ENCODE data around the gene SLBP. TPM values are rescaled to one million over a fixed set of nuclear protein-coding genes. Genes with fewer than 3 reads are reported as not detected.
A peak's percentile ranks its signal among the peaks of the same experiment; 100 is the strongest.

SLBP gene
- total RNA-seq, 2 donors from 2014 or later = 73.0 to 110 TPM

DNA sequence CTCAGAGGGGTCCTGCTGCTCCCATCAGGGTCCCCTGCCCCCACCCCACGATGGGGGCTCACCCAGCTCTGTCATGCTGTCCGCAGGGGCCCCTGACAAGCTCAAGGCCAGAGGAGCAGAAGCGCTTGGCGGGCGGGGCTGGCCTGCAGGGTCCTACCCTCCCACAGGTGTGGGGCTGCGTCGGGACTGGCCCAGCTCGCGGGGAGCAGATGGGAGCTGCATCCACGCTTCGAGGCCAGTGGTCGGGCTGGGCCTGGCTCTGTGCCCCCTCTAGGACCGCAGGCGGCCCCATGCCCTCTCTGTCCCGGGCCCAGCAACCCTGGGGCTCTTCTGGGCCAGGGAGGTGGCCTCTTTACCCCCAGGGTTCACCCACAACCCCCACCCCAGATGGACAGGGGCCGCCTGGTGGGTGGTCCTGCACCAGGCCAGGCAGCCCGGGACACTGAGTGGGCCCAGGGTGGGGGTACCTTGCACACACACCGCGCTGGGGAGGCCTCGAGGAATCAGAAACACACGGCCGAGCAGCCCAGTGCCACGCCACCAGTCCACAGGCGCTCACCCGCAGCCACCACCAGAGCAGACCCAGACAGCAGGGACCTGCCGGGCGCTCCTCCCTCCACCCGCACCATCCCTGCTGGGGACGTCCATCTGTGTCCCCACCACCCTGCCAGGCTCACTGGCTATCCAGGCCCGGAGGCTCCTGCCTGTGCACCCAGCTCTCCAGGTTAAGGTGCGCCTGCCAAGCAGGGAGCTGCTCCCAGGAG lies 39.2 kb upstream of the SLBP start:
- Mint-ChIP-seq H3K27ac (no peak overlapping the region), H3K9me3 (no peaks in the 10 kb centered on the region), H3K36me3 (no peaks in the 10 kb centered on the region)
- ATAC-seq = no peak
- DNase-seq (ENCODE audit: low spot score in 2 of 2) = no peak

DNA sequence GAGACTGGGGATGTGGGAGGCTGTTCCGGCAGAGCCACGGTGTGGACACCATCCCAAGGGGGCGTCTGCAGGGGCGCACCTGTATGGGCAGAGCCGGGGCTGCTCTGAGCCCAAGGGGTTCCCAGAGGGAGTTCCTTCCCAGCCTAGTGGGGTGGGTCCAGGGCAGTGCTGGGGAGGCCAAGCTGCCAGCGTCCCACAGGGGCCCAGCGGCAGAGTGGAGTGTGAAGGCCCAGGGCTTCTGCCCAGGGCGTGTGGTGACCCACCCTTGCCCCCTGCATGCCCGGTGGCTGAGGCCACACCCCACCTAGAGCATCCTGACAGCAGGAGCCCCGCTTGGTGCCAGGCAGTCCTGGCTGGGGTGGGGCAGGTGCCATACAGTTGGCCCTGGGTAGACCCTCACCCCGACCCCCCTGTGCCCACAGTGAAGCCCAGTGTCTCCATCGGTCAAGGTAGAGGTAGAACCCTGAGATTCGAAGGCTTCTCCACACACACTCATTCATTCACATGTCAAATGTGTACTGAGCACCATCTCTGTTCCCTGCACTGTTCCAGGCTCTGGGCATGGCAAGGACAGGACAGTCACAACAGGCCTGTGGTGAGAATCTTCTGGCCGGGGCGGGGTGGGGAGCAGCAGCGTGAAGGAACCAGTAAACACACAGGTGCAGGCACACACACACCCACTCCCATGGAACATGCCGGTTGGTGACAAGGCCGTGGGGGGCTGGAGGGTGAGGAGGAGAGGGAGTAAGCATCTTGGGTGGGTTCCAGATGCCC lies 38.4 kb upstream of the SLBP start:
- no peak for DNase-seq (ENCODE audit: low spot score in 2 of 2)
- H3K36me3 Mint-ChIP-seq = no peaks in the 10 kb centered on the region
- no peaks in the 10 kb centered on the region for H3K9me3 Mint-ChIP-seq
- no peak for ATAC-seq
- H3K27ac Mint-ChIP-seq = no peak overlapping the region

GRCh38 chr4:1749826-1750225 lies 37.7 kb upstream of the SLBP start:
- DNase-seq (ENCODE audit: low spot score in 2 of 2) (no peak), ATAC-seq (no peak)
- Mint-ChIP-seq H3K27ac (no peak overlapping the region), H3K9me3 (no peaks in the 10 kb centered on the region), H3K36me3 (no peaks in the 10 kb centered on the region)

DNA sequence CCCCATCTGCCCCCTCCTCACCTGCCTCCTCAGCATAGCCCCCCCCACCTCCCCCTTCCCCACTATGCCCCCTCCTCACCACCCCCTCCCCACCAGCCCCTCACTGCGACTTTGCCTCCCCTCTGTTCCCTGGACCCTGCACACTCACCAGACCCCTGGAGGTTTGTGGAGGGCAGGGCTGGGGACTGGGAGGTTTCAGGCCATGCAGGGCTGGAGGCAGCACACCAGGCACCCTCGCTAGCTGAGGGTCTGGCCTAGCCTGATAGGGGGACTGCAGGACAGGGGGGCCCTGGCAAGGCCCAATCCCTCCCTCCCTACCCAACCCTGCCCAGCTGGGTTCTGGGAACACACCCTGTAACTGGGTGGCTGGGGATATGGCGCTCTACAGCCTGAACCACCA lies 37.3 kb upstream of the SLBP start:
- no peak overlapping the region for H3K27ac Mint-ChIP-seq
- H3K9me3 Mint-ChIP-seq = no peaks in the 10 kb centered on the region
- ATAC-seq (no peak), DNase-seq (ENCODE audit: low spot score in 2 of 2) (no peak)
- peaks cover 0 to 2% of the 10 kb centered on the region in 2 donors for H3K36me3 Mint-ChIP-seq

GRCh38 chr4:1748465-1748995 lies 36.4 kb upstream of the SLBP start:
- DNase-seq (ENCODE audit: low spot score in 2 of 2) (peak; percentile 76 to 95), ATAC-seq (peak; percentile 19 to 67)
- H3K27ac Mint-ChIP-seq = no peak overlapping the region
- H3K36me3 Mint-ChIP-seq = peaks cover 0 to 6% of the 10 kb centered on the region in 2 donors
- H3K9me3 Mint-ChIP-seq = no peaks in the 10 kb centered on the region

- DNase-seq (ENCODE audit: low spot score in 2 of 2) = no peak
- H3K27ac Mint-ChIP-seq = no peak overlapping the region
- peaks cover 0 to 6% of the 10 kb centered on the region in 2 donors for H3K36me3 Mint-ChIP-seq
- ATAC-seq = no peak
- no peaks in the 10 kb centered on the region for H3K9me3 Mint-ChIP-seq
Measured at GRCh38 chr4:1747603-1747967, 35.5 kb upstream of the SLBP start.

- peaks cover 1 to 6% of the 10 kb centered on the region in 2 donors for H3K36me3 Mint-ChIP-seq
- no peaks in the 10 kb centered on the region for H3K9me3 Mint-ChIP-seq
- H3K27ac Mint-ChIP-seq = no peak overlapping the region
- ATAC-seq (peak in 1 of 2 donors; percentile 5), DNase-seq (ENCODE audit: low spot score in 2 of 2) (no peak)
Measured at GRCh38 chr4:1746919-1747602, 34.9 kb upstream of the SLBP start.

GRCh38 chr4:1746265-1746691 lies 34.2 kb upstream of the SLBP start:
- ATAC-seq (peak; percentile 64 to 70), DNase-seq (ENCODE audit: low spot score in 2 of 2) (peak in 1 of 2 donors; percentile 92)
- Mint-ChIP-seq H3K36me3 (peaks cover 9 to 10% of the 10 kb centered on the region in 2 donors), H3K27ac (no peak overlapping the region), H3K9me3 (no peaks in the 10 kb centered on the region)

GRCh38 chr4:1745697-1746096 lies 33.6 kb upstream of the SLBP start:
- Mint-ChIP-seq H3K27ac (peak overlapping the region in 1 of 2 donors; percentile 38), H3K36me3 (peaks cover 13 to 15% of the 10 kb centered on the region in 2 donors), H3K9me3 (no peaks in the 10 kb centered on the region)
- ATAC-seq (peak in 1 of 2 donors; percentile 3), DNase-seq (ENCODE audit: low spot score in 2 of 2) (no peak)

DNA sequence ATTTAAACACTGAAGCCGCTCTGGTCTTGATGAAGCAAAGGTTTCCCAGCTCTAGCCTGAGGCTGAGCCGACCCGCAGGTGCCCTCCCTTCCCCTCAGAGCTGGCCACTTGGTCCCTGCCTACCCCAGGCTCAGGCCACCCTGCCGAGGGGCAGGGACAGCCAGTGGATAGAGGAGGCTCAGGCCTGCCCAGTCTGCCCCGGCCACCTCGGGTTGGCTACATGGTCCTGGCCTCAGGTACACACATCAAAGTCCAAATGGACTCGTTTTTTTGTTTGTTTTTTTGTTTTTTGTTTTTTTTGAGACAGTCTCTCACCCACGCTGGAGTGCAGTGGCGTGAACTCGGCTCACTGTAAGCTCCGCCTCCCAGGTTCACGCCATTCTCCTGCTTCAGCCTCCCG lies 33.0 kb upstream of the SLBP start:
- ATAC-seq (no peak), DNase-seq (ENCODE audit: low spot score in 2 of 2) (no peak)
- Mint-ChIP-seq H3K9me3 (no peaks in the 10 kb centered on the region), H3K27ac (peak overlapping the region; percentile 38 to 81), H3K36me3 (peaks cover 14 to 15% of the 10 kb centered on the region in 2 donors)

DNA sequence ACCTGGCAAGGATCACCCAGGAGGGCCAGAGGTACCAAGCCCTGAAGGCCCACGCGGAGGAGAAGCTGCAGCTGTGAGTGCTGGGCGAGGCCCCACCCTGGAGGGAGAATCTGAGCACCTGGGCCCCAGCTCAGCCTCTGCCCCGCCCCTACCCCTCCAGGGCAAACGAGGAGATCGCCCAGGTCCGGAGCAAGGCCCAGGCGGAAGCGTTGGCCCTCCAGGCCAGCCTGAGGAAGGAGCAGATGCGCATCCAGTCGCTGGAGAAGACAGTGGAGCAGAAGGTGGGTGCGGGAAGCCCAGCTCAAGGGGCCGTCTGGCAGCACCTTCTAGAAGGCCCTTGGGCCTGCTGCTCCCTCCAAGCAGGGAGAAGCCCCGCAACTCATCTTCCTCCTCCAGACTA lies 32.4 kb upstream of the SLBP start:
- peaks cover 14 to 15% of the 10 kb centered on the region in 2 donors for H3K36me3 Mint-ChIP-seq
- ATAC-seq = no peak
- peak overlapping the region; percentile 38 to 85 for H3K27ac Mint-ChIP-seq

GRCh38 chr4:1743975-1744374 lies 31.9 kb upstream of the SLBP start:
- DNase-seq (ENCODE audit: low spot score in 2 of 2) = no peak
- no peak for ATAC-seq
- Mint-ChIP-seq H3K36me3 (peaks cover 15 to 16% of the 10 kb centered on the region in 2 donors), H3K27ac (peak overlapping the region; percentile 38 to 85), H3K9me3 (no peaks in the 10 kb centered on the region)

More for the DNA sequence above, 32.4 kb upstream of the SLBP start:
- H3K9me3 Mint-ChIP-seq = no peaks in the 10 kb centered on the region
- no peak for DNase-seq (ENCODE audit: low spot score in 2 of 2)

DNA sequence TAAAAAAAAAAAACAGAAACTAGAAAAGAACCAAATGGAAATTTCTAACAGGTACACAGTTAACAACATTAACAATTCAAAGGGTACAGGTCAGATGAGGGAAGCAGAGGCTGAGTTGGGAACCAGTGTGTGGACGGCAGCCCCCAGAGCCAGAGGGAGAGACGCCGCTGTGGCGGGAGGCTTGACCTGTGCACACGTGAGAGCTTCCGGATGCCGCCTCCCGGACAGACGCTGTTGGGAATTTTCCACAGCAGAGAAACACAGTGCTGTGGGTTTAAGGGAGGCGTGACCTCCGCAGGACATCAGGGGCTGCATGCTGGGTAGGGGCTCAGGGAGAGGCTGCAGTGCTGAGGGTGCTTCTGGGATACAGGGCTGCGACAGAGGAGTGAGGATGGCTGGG lies 31.4 kb upstream of the SLBP start:
- no peaks in the 10 kb centered on the region for H3K9me3 Mint-ChIP-seq
- DNase-seq (ENCODE audit: low spot score in 2 of 2) (no peak), ATAC-seq (no peak)
- H3K36me3 Mint-ChIP-seq = peaks cover 19 to 21% of the 10 kb centered on the region in 2 donors
- H3K27ac Mint-ChIP-seq = peak overlapping the region; percentile 4 to 38

- ATAC-seq = no peak
- peaks cover 34 to 44% of the 10 kb centered on the region in 2 donors for H3K36me3 Mint-ChIP-seq
- H3K9me3 Mint-ChIP-seq = no peaks in the 10 kb centered on the region
- DNase-seq (ENCODE audit: low spot score in 2 of 2) = no peak
- peak overlapping the region in 1 of 2 donors; percentile 54 for H3K27ac Mint-ChIP-seq
Measured at GRCh38 chr4:1741208-1741607, 29.1 kb upstream of the SLBP start.

DNA sequence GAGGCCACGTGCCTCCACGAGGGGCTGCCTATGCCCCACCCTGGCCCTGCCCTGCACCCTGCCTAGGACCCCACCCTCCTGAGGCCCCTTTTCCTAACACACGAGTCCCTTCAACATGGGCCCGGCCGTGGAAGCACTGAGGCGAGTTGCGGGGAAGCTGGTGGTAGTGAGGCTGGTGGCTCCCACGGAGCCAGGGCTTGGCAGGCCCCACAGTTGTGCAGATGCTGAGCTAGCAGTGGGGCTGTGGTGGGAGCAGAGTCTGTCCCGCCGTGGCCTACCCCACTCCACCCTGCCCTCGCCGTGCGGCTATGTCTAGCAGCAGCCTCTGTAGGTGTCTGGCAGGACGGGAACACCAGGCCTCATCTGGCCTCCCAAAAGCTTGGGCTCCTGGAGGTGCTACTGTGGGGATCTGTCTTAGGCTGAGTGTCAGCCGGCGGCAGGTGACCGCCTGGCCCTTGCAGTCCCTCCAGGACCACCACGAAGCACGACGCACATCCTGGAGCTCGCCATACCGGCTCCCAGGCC lies 28.0 kb upstream of the SLBP start:
- ATAC-seq = no peak
- Mint-ChIP-seq H3K36me3 (peaks cover 39 to 53% of the 10 kb centered on the region in 2 donors), H3K27ac (peak overlapping the region in 1 of 2 donors; percentile 54)

DNA sequence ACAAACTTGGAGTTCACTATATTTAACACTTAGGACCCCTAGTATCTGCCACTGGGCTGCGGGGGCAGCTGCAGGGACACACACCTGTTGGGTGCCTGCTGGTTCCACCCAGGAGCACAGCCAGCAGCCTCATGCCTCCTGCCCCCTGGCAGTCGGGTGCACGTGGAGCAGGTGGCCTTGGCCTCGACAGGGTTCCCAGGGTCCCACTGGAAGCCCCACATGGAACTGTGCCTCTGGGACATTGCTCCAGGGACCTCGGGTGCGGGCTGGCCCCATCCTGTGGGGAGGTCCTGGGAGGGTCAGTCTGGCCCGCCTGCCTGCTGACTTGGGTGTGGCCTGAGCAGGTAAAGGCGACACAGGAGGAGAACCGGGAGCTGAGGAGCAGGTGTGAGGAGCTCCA lies 27.2 kb upstream of the SLBP start:
- Mint-ChIP-seq H3K36me3 (peaks cover 39 to 58% of the 10 kb centered on the region in 2 donors), H3K9me3 (no peaks in the 10 kb centered on the region), H3K27ac (no peak overlapping the region)
- ATAC-seq (no peak), DNase-seq (ENCODE audit: low spot score in 2 of 2) (no peak)

More for the DNA sequence above, 28.0 kb upstream of the SLBP start:
- DNase-seq (ENCODE audit: low spot score in 2 of 2) = no peak
- no peaks in the 10 kb centered on the region for H3K9me3 Mint-ChIP-seq
